SK-N-SH (cell line): Measurements from ENCODE around the gene HNRNPH3. TPM values are rescaled to one million over a fixed set of nuclear protein-coding genes. Genes with fewer than 3 reads are reported as not detected.
A peak's percentile ranks its signal among the peaks of the same experiment; 100 is the strongest.

Source experiments
- CTCF ChIA-PET: fragments of 300-600, 350-600 bp; formaldehyde crosslinking; extraction: SDS; loops from one replicate; lab custom pipeline; 2021; lab: Yijun Ruan, JAX
- POLR2A ChIA-PET: fragments of 350-600 bp; sonication (Branson Sonifier 250); formaldehyde crosslinking; extraction: SDS; loops from one replicate; lab custom pipeline; 2020; ENCODE audit warnings: antibody characterized with exemption, inconsistent platforms; lab: Yijun Ruan, JAX
- DNase-seq: peaks from one replicate; pipeline ENCODE4 v3.0.0; 2012
- H2AFZ ChIP-seq: fragments of 200-600 bp; sonication (generic); 2 replicates; pipeline ENCODE4 v1.8.1; 2016; ENCODE audit warnings: antibody characterized with exemption, mild to moderate bottlenecking, low read depth
- H3F3A ChIP-seq: fragments of 200-600 bp; sonication (generic); replicated peaks from 2 replicates; pipeline ENCODE3; 2016; ENCODE audit warnings: antibody characterized with exemption, mild to moderate bottlenecking; ENCODE audit not compliant: insufficient read depth
- H3K27ac ChIP-seq, 2 experiments: fragments of 200-500 bp in 1 of 2; fragments of 200-600 bp in 1 of 2; sonication (Bioruptor generic) in 1 of 2; sonication (generic), shearing (Covaris generic) in 1 of 2; 2 replicates each; pipeline versions ENCODE4 v1.5.1 to v1.6.1; 2014 to 2016; ENCODE audit warnings: low read depth in 2 of 2, inconsistent platforms in 1 of 2, low read length in 1 of 2, mild to moderate bottlenecking in 1 of 2, mixed read lengths in 1 of 2
- H3K27me3 ChIP-seq: fragments of 200-600 bp; sonication (generic), shearing (Covaris generic); 2 replicates; pipeline ENCODE4 v1.6.1; 2016; ENCODE audit warnings: mixed run types; ENCODE audit not compliant: insufficient read depth
- H3K36me3 ChIP-seq, 2 experiments: fragments of 200-500 bp in 1 of 2; fragments of 200-600 bp in 1 of 2; sonication (Bioruptor generic) in 1 of 2; sonication (generic) in 1 of 2; replicated peaks in 1 of 2; 2 replicates each; pipeline versions ENCODE3 to v1.5.1; 2014 to 2016; ENCODE audit warnings: low read length in 1 of 2, mild to moderate bottlenecking in 1 of 2; ENCODE audit not compliant: insufficient read depth in 2 of 2, control insufficient read depth in 1 of 2
- H3K4me1 ChIP-seq, 2 experiments: fragments of 200-500 bp in 1 of 2; fragments of 200-600 bp in 1 of 2; sonication (Bioruptor generic) in 1 of 2; sonication (generic), shearing (Covaris generic) in 1 of 2; 2 replicates each; pipeline versions ENCODE4 v1.5.1 to v1.6.1; 2014 to 2016; ENCODE audit warnings: low read depth in 1 of 2, low read length in 1 of 2, mixed run types in 1 of 2; ENCODE audit not compliant: insufficient read depth in 2 of 2, control insufficient read depth in 1 of 2
- H3K4me2 ChIP-seq: fragments of 200-600 bp; sonication (generic), shearing (Covaris generic); 2 replicates; pipeline ENCODE4 v1.6.1; 2017; ENCODE audit warnings: mixed run types
- H3K4me3 ChIP-seq, 2 experiments: fragments of 200-500 bp in 1 of 2; fragments of 200-600 bp in 1 of 2; sonication (Bioruptor generic) in 1 of 2; sonication (generic), shearing (Covaris generic) in 1 of 2; 2 replicates each; pipeline versions ENCODE4 v1.5.1 to v1.8.1; 2014 to 2016; ENCODE audit warnings: low read depth in 2 of 2, inconsistent platforms in 1 of 2, low read length in 1 of 2, mild to moderate bottlenecking in 1 of 2, mixed read lengths in 1 of 2, moderate library complexity in 1 of 2
- H3K79me2 ChIP-seq: fragments of 200-600 bp; sonication (generic); 2 replicates; pipeline ENCODE4 v1.8.1; 2017; ENCODE audit warnings: mild to moderate bottlenecking; ENCODE audit not compliant: insufficient read depth
- H3K9ac ChIP-seq: fragments of 200-600 bp; sonication (generic); 2 replicates; pipeline ENCODE4 v1.6.1; 2017; ENCODE audit warnings: mixed run types
- H3K9me2 ChIP-seq: fragments of 200-600 bp; sonication (generic); 2 replicates; pipeline ENCODE4 v1.6.1; 2017; ENCODE audit warnings: mixed run types
- H3K9me3 ChIP-seq: fragments of 200-600 bp; sonication (generic); 2 replicates; pipeline ENCODE4 v1.6.1; 2017; ENCODE audit warnings: mixed run types, mild to moderate bottlenecking, moderate library complexity
- H4K20me1 ChIP-seq: fragments of 200-600 bp; sonication (generic); 2 replicates; pipeline ENCODE4 v1.6.1; 2017; ENCODE audit warnings: mild to moderate bottlenecking, mixed run types; ENCODE audit not compliant: insufficient read depth
- ELF1 ChIP-seq: IDR thresholded peaks from 2 replicates; pipeline ENCODE4 v1.4.0; 2012
- EZH2phosphoT487 ChIP-seq: fragments of 200-600 bp; sonication (generic); IDR thresholded peaks from 2 replicates; pipeline ENCODE4 v1.6.1; 2017; ENCODE audit warnings: low read depth, mixed run types, mild to moderate bottlenecking, antibody characterized with exemption, moderate library complexity, borderline replicate concordance
- FOSL2 ChIP-seq: IDR thresholded peaks from 2 replicates; pipeline ENCODE4 v1.4.0; 2012; ENCODE audit warnings: low read depth, mild to moderate bottlenecking, moderate library complexity, borderline replicate concordance
- GABPA ChIP-seq: IDR thresholded peaks from 2 replicates; pipeline ENCODE4 v1.4.0; 2012; ENCODE audit warnings: low read depth, mild to moderate bottlenecking
- MXI1 ChIP-seq: IDR thresholded peaks from 2 replicates; pipeline ENCODE4 v1.6.1; 2012; ENCODE audit warnings: mild to moderate bottlenecking, low read depth, low read length, improper control_type of control experiment
- RAD21 ChIP-seq: IDR thresholded peaks from 2 replicates; pipeline ENCODE4 v1.6.1; 2012; ENCODE audit warnings: mild to moderate bottlenecking, low read length
- RCOR1 ChIP-seq: fragments of 150-350 bp; IDR thresholded peaks from 2 replicates; pipeline ENCODE4 v1.6.1; 2017; ENCODE audit warnings: antibody characterized with exemption, low read length
- RFX5 ChIP-seq: IDR thresholded peaks from 2 replicates; pipeline ENCODE4 v1.6.1; 2012; ENCODE audit warnings: mild to moderate bottlenecking, improper control_type of control experiment, low read length
- SIN3A ChIP-seq: IDR thresholded peaks from 2 replicates; pipeline ENCODE4 v1.6.1; 2012; ENCODE audit warnings: low read depth, mild to moderate bottlenecking, low read length, moderate library complexity, borderline replicate concordance
- TAF1 ChIP-seq: IDR thresholded peaks from 2 replicates; pipeline ENCODE4 v1.6.1; 2012; ENCODE audit warnings: low read depth, mild to moderate bottlenecking, low read length, moderate library complexity, borderline replicate concordance
- TEAD4 ChIP-seq: IDR thresholded peaks from 2 replicates; pipeline ENCODE4 v1.4.0; 2012; ENCODE audit warnings: mild to moderate bottlenecking, borderline replicate concordance; ENCODE audit not compliant: insufficient read depth
- YY1 ChIP-seq: IDR thresholded peaks from 2 replicates; pipeline ENCODE4 v1.4.0; 2012; ENCODE audit warnings: low read depth, mild to moderate bottlenecking
- WGBS: methylation state at CpG from one replicate; pipeline ENCODE4 v1.1.6; 2017; ENCODE audit warnings: low lambda C conversion rate; 5-methylcytosine and 5-hydroxymethylcytosine counted together
- polyA plus RNA-seq, 3 experiments: library from polyadenylated mRNA; depleted of rRNA; stranded (reverse); fragments of >200 nt; gene quantifications; 2 replicates each; pipeline ENCODE4 v1.2.3, GENCODE V29; 2012
- TF ChIP-seq, protein P1 (sequence below): IDR thresholded peaks from 2 replicates; pipeline ENCODE4 v1.4.0; 2012; ENCODE audit warnings: low read depth, borderline replicate concordance
- TF ChIP-seq, protein P2 (sequence below): IDR thresholded peaks from 2 replicates; pipeline ENCODE4; 2012
- TF ChIP-seq, protein P3 (sequence below): fragments of 150-350 bp; IDR thresholded peaks from 2 replicates; pipeline ENCODE4 v1.6.1; 2016; ENCODE audit warnings: mild to moderate bottlenecking, low read depth, low read length
- TF ChIP-seq, protein P4 (sequence below): IDR thresholded peaks from 2 replicates; pipeline ENCODE4 v1.6.1; 2012; ENCODE audit warnings: mild to moderate bottlenecking, low read depth, low read length, moderate library complexity
- TF ChIP-seq, protein P5 (sequence below): IDR thresholded peaks from 2 replicates; pipeline ENCODE4 v1.4.0; 2012; ENCODE audit warnings: low read depth
- TF ChIP-seq, protein P6 (sequence below): fragments of 150-350 bp; IDR thresholded peaks from 2 replicates; pipeline ENCODE4 v1.6.1; 2017; ENCODE audit warnings: antibody characterized with exemption, low read length, low read depth, borderline replicate concordance

Gene HNRNPH3
- polyA plus RNA-seq, 1 of the 3 experiments (the other 2 are of a cell fraction): 73.0 TPM

DNA sequence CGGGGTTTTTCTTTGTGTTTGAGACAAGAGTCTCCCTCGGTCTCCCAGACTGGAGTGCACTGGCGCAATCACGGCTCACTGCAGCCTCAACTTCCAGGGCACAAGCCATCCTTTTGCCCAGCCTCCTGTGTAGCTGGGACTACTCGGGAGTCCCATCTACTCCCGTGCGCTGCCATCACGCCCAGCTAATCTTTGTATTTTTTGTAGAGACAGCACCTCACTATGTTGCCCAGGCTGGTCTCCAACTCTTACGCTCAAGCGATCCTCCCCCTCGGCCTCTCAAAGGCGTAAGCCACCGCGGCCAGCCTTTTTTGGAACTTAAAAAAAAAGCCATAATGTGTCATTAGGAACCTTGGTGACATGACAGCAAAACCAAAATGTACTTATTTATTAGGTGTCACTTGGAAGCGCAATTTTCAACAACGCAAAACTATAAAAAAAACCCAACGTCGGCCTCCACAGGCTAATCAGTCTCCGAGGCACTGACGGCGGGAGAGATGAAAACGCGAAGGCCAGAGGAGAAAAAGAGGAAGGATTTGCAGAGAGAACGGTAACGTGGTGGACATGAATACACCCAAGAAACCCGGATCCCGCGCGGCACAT, 911 bp upstream of the HNRNPH3 start:
- POLR2A ChIA-PET: interaction anchor here (0.7 to 1.4 kb wide), 6 partner anchors 8 to 118 kb away, joined by 3 to 11 read pairs (median 3); partner anchors contain the start of gene RUFY2

More for the DNA sequence above, 911 bp upstream of the HNRNPH3 start:
- Histone ChIP-seq H3K9me2 (no peaks in the 10 kb centered on the region), H3K9ac (peak overlapping the region; percentile 99), H4K20me1 (peaks cover 32% of the 10 kb centered on the region), H3K79me2 (peaks cover 50% of the 10 kb centered on the region), H3K4me2 (peak overlapping the region; percentile 76), H2AFZ (peak overlapping the region; percentile 58), H3K4me3 (peak overlapping the region; percentile 85 to 91), H3K27me3 (no peaks in the 10 kb centered on the region), H3K27ac (peak overlapping the region; percentile 95 to 98), H3K4me1 (peaks cover 22 to 30% of the 10 kb centered on the region in 2 experiments), H3K9me3 (no peaks in the 10 kb centered on the region), H3K36me3 (peaks cover 6 to 8% of the 10 kb centered on the region in 2 experiments), H3F3A (peaks cover 40% of the 10 kb centered on the region)
- DNase-seq: no peak
- TF ChIP-seq, protein P1, sequence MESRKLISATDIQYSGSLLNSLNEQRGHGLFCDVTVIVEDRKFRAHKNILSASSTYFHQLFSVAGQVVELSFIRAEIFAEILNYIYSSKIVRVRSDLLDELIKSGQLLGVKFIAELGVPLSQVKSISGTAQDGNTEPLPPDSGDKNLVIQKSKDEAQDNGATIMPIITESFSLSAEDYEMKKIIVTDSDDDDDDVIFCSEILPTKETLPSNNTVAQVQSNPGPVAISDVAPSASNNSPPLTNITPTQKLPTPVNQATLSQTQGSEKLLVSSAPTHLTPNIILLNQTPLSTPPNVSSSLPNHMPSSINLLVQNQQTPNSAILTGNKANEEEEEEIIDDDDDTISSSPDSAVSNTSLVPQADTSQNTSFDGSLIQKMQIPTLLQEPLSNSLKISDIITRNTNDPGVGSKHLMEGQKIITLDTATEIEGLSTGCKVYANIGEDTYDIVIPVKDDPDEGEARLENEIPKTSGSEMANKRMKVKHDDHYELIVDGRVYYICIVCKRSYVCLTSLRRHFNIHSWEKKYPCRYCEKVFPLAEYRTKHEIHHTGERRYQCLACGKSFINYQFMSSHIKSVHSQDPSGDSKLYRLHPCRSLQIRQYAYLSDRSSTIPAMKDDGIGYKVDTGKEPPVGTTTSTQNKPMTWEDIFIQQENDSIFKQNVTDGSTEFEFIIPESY: no peak
- no peak for TF ChIP-seq SIN3A
- TF ChIP-seq, protein P2, sequence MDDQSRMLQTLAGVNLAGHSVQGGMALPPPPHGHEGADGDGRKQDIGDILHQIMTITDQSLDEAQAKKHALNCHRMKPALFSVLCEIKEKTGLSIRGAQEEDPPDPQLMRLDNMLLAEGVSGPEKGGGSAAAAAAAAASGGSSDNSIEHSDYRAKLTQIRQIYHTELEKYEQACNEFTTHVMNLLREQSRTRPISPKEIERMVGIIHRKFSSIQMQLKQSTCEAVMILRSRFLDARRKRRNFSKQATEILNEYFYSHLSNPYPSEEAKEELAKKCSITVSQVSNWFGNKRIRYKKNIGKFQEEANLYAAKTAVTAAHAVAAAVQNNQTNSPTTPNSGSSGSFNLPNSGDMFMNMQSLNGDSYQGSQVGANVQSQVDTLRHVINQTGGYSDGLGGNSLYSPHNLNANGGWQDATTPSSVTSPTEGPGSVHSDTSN: no peak
- TF ChIP-seq RAD21: no peak
- no peak for TF ChIP-seq GABPA
- TF ChIP-seq, protein P3, sequence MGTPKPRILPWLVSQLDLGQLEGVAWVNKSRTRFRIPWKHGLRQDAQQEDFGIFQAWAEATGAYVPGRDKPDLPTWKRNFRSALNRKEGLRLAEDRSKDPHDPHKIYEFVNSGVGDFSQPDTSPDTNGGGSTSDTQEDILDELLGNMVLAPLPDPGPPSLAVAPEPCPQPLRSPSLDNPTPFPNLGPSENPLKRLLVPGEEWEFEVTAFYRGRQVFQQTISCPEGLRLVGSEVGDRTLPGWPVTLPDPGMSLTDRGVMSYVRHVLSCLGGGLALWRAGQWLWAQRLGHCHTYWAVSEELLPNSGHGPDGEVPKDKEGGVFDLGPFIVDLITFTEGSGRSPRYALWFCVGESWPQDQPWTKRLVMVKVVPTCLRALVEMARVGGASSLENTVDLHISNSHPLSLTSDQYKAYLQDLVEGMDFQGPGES: no peak
- no peak for TF ChIP-seq ELF1
- TF ChIP-seq TAF1: no peak
- TF ChIP-seq MXI1: no peak
- TF ChIP-seq, protein P4, sequence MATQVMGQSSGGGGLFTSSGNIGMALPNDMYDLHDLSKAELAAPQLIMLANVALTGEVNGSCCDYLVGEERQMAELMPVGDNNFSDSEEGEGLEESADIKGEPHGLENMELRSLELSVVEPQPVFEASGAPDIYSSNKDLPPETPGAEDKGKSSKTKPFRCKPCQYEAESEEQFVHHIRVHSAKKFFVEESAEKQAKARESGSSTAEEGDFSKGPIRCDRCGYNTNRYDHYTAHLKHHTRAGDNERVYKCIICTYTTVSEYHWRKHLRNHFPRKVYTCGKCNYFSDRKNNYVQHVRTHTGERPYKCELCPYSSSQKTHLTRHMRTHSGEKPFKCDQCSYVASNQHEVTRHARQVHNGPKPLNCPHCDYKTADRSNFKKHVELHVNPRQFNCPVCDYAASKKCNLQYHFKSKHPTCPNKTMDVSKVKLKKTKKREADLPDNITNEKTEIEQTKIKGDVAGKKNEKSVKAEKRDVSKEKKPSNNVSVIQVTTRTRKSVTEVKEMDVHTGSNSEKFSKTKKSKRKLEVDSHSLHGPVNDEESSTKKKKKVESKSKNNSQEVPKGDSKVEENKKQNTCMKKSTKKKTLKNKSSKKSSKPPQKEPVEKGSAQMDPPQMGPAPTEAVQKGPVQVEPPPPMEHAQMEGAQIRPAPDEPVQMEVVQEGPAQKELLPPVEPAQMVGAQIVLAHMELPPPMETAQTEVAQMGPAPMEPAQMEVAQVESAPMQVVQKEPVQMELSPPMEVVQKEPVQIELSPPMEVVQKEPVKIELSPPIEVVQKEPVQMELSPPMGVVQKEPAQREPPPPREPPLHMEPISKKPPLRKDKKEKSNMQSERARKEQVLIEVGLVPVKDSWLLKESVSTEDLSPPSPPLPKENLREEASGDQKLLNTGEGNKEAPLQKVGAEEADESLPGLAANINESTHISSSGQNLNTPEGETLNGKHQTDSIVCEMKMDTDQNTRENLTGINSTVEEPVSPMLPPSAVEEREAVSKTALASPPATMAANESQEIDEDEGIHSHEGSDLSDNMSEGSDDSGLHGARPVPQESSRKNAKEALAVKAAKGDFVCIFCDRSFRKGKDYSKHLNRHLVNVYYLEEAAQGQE: no peak
- no peak for TF ChIP-seq YY1
- no peak for TF ChIP-seq EZH2phosphoT487
- TF ChIP-seq, protein P5, sequence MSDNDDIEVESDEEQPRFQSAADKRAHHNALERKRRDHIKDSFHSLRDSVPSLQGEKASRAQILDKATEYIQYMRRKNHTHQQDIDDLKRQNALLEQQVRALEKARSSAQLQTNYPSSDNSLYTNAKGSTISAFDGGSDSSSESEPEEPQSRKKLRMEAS: no peak
- TF ChIP-seq FOSL2: no peak
- TF ChIP-seq RCOR1: no peak
- TF ChIP-seq TEAD4: no peak
- TF ChIP-seq, protein P6, sequence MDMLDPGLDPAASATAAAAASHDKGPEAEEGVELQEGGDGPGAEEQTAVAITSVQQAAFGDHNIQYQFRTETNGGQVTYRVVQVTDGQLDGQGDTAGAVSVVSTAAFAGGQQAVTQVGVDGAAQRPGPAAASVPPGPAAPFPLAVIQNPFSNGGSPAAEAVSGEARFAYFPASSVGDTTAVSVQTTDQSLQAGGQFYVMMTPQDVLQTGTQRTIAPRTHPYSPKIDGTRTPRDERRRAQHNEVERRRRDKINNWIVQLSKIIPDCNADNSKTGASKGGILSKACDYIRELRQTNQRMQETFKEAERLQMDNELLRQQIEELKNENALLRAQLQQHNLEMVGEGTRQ: no peak
- no peak for TF ChIP-seq RFX5
- 35% methylated on average over 29 of the region's 29 CpGs for WGBS
- CTCF ChIA-PET: interaction anchor here (0.5 to 1.5 kb wide), 3 partner anchors 80 to 341 kb away, joined by 3 to 4 read pairs (median 3); no protein-coding TSS in a partner anchor
